ENCODE measurements around the gene PGF.

- TF ChIP-seq EZH2 (IDR thresholded peaks at IDR 0.05) (no peak), POLR2AphosphoS5 (IDR thresholded peaks at IDR 0.05; ENCODE audit: borderline replicate concordance, low read depth, low read length) (no peak)
Observed at GRCh38 chr14:74951443-74952179, 3.8 kb downstream of the PGF start.

All from SK-N-MC (cell line).